IMR-90 (cell line): ENCODE data around the gene MS4A10. TPM values are rescaled to one million over a fixed set of nuclear protein-coding genes. Genes with fewer than 3 reads are reported as not detected.

ENCODE experiments used
- ATAC-seq: fragments of 200-7000 bp; cut with Tn5 transposase; 2 replicates; pipeline ENCODE4 v1.9.1; 2020; ENCODE audit warnings: low read depth, mild to moderate bottlenecking, moderate library complexity
- BruUV-seq: library from RNA; stranded (reverse); fragments of 400-500 nt; replicated peaks from 2 replicates; lab custom pipeline; 2021; lab: Mats Ljungman, UMichigan
- CTCF ChIA-PET: fragments of 300-600 bp; formaldehyde crosslinking; extraction: SDS; loops from one replicate; lab custom pipeline; 2021; ENCODE audit warnings: antibody characterized with exemption; lab: Yijun Ruan, JAX
- POLR2A ChIA-PET: fragments of 300-600 bp; sonication (Branson Sonifier 250); formaldehyde crosslinking; loops from one replicate; lab custom pipeline; 2022; ENCODE audit warnings: antibody characterized with exemption; ENCODE audit not compliant: unreplicated experiment; lab: Charles Lee
- DNase-seq: peaks from one replicate; pipeline ENCODE4 v3.0.0; 2013
- H2AFZ ChIP-seq: replicated peaks from 2 replicates; pipeline ENCODE3; 2013; ENCODE audit warnings: low read length, mild to moderate bottlenecking; ENCODE audit not compliant: poor library complexity
- H2AK5ac ChIP-seq: 2 replicates; pipeline ENCODE4 v1.6.1; 2013; ENCODE audit warnings: low read depth, low read length, inconsistent platforms
- H2AK9ac ChIP-seq: replicated peaks from 2 replicates; pipeline ENCODE3; 2013; ENCODE audit warnings: mild to moderate bottlenecking, low read depth, low read length, moderate library complexity; ENCODE audit not compliant: poor library complexity
- H2BK120ac ChIP-seq: 2 replicates; pipeline ENCODE4 v1.6.1; 2013; ENCODE audit warnings: low read depth, low read length, inconsistent platforms
- H2BK15ac ChIP-seq: 3 replicates; pipeline ENCODE4 v1.6.1; 2013; ENCODE audit warnings: low read depth, low read length, inconsistent platforms
- H2BK20ac ChIP-seq: 2 replicates; pipeline ENCODE4 v1.6.1; 2013; ENCODE audit warnings: low read depth, mild to moderate bottlenecking, inconsistent platforms, low read length, moderate library complexity
- H2BK5ac ChIP-seq: 2 replicates; pipeline ENCODE4 v1.6.1; 2013; ENCODE audit warnings: mild to moderate bottlenecking, low read depth, low read length, inconsistent platforms; ENCODE audit not compliant: poor library complexity, severe bottlenecking
- H3K14ac ChIP-seq: replicated peaks from 2 replicates; pipeline ENCODE4 v1.6.1; 2013; ENCODE audit warnings: low read depth, low read length, inconsistent platforms
- H3K18ac ChIP-seq: 2 replicates; pipeline ENCODE4 v1.6.1; 2013; ENCODE audit warnings: low read depth, low read length, control low read depth
- H3K23ac ChIP-seq: 2 replicates; pipeline ENCODE4 v1.6.1; 2013; ENCODE audit warnings: low read depth, low read length, inconsistent platforms
- H3K27ac ChIP-seq: 2 replicates; pipeline ENCODE4 v1.5.1; 2013; ENCODE audit warnings: mild to moderate bottlenecking, control low read depth, low read length; ENCODE audit not compliant: insufficient read depth
- H3K27me3 ChIP-seq: 2 replicates; pipeline ENCODE4 v1.6.1; 2013; ENCODE audit warnings: low read length; ENCODE audit not compliant: control insufficient read depth, insufficient read depth
- H3K36me3 ChIP-seq: 2 replicates; pipeline ENCODE4 v1.6.1; 2013; ENCODE audit warnings: low read length, mixed read lengths; ENCODE audit not compliant: control insufficient read depth, insufficient read depth
- H3K4ac ChIP-seq: 2 replicates; pipeline ENCODE4 v1.6.1; 2013; ENCODE audit warnings: low read depth, low read length, inconsistent platforms
- H3K4me1 ChIP-seq: 2 replicates; pipeline ENCODE4 v1.6.1; 2013; ENCODE audit warnings: low read length, mixed read lengths; ENCODE audit not compliant: control insufficient read depth, insufficient read depth
- H3K4me2 ChIP-seq: 2 replicates; pipeline ENCODE4 v1.6.1; 2013; ENCODE audit warnings: low read depth, mild to moderate bottlenecking, control low read depth, low read length, moderate library complexity
- H3K4me3 ChIP-seq: 2 replicates; pipeline ENCODE4 v1.5.1; 2013; ENCODE audit warnings: low read depth, mild to moderate bottlenecking, control low read depth, low read length, moderate library complexity; ENCODE audit not compliant: insufficient read depth
- H3K56ac ChIP-seq: 2 replicates; pipeline ENCODE4 v1.6.1; 2013; ENCODE audit warnings: low read length, inconsistent platforms; ENCODE audit not compliant: insufficient read depth; ENCODE audit errors: extremely low read depth
- H3K79me1 ChIP-seq, 2 experiments: 2 replicates each; pipeline ENCODE4 v1.6.1; 2013; ENCODE audit warnings: low read length in 2 of 2, inconsistent platforms in 1 of 2, low read depth in 1 of 2
- H3K9ac ChIP-seq: 2 replicates; pipeline ENCODE4 v1.6.1; 2013; ENCODE audit warnings: low read depth, low read length, control low read depth
- H3K9me1 ChIP-seq: 2 replicates; pipeline ENCODE4 v1.6.1; 2013; ENCODE audit warnings: low read length, inconsistent platforms; ENCODE audit not compliant: insufficient read depth
- H3K9me3 ChIP-seq: 2 replicates; pipeline ENCODE4 v1.6.1; 2013; ENCODE audit warnings: low read length; ENCODE audit not compliant: control insufficient read depth, insufficient read depth
- H4K20me1 ChIP-seq: 2 replicates; pipeline ENCODE4 v1.6.1; 2013; ENCODE audit warnings: low read length, inconsistent platforms; ENCODE audit not compliant: insufficient read depth
- H4K5ac ChIP-seq: 2 replicates; pipeline ENCODE4 v1.6.1; 2013; ENCODE audit warnings: mild to moderate bottlenecking, low read depth, low read length, control low read depth
- H4K8ac ChIP-seq, 2 experiments: 2 replicates each; pipeline ENCODE4 v1.6.1; 2013; ENCODE audit warnings: low read depth in 2 of 2, low read length in 2 of 2, control low read depth in 1 of 2, inconsistent platforms in 1 of 2
- H4K91ac ChIP-seq: 2 replicates; pipeline ENCODE4 v1.6.1; 2013; ENCODE audit warnings: low read depth, low read length, inconsistent platforms; ENCODE audit not compliant: insufficient read depth
- BHLHE40 ChIP-seq: fragments of 150-350 bp; IDR thresholded peaks from 2 replicates; pipeline ENCODE4 v1.6.1; 2016; ENCODE audit warnings: mild to moderate bottlenecking, low read depth, low read length
- CEBPB ChIP-seq: IDR thresholded peaks from 2 replicates; pipeline ENCODE4 v1.6.1; 2012; ENCODE audit warnings: low read depth, low read length, improper control_type of control experiment
- CHD1 ChIP-seq: IDR thresholded peaks from 2 replicates; pipeline ENCODE4 v1.6.1; 2012; ENCODE audit warnings: low read depth, low read length, improper control_type of control experiment
- FOS ChIP-seq: fragments of 150-350 bp; IDR thresholded peaks from 2 replicates; pipeline ENCODE4 v1.6.1; 2016; ENCODE audit warnings: low read depth, low read length
- MAFK ChIP-seq: IDR thresholded peaks from 2 replicates; pipeline ENCODE4 v1.6.1; 2012; ENCODE audit warnings: low read depth, low read length, improper control_type of control experiment
- MAZ ChIP-seq: IDR thresholded peaks from 2 replicates; pipeline ENCODE4 v1.6.1; 2012; ENCODE audit warnings: low read depth, mild to moderate bottlenecking, low read length, improper control_type of control experiment, moderate library complexity, borderline replicate concordance
- NFE2L2 ChIP-seq: fragments of 150-350 bp; IDR thresholded peaks from 2 replicates; pipeline ENCODE4 v1.6.1; 2016; ENCODE audit warnings: low read depth, mild to moderate bottlenecking, low read length
- RAD21 ChIP-seq: IDR thresholded peaks from 2 replicates; pipeline ENCODE4 v1.6.1; 2012; ENCODE audit warnings: low read length, improper control_type of control experiment
- RCOR1 ChIP-seq: IDR thresholded peaks from 2 replicates; pipeline ENCODE4 v1.6.1; 2012; ENCODE audit warnings: mild to moderate bottlenecking, low read length, improper control_type of control experiment; ENCODE audit not compliant: insufficient replicate concordance
- SMC3 ChIP-seq: fragments of 150-350 bp; IDR thresholded peaks from 2 replicates; pipeline ENCODE4 v1.6.1; 2016; ENCODE audit warnings: low read depth, mild to moderate bottlenecking, antibody characterized with exemption, low read length, moderate library complexity
- WGBS, 2 experiments: methylation state at CpG; one replicate each; pipeline versions ENCODE4 v1.1.5 to v1.1.7; 2013; ENCODE audit warnings: missing lambda C conversion rate in 2 of 2; ENCODE audit not compliant: insufficient read length in 1 of 2; ENCODE audit errors: extremely low coverage in 2 of 2; 5-methylcytosine and 5-hydroxymethylcytosine counted together
- dilution Hi-C: fragments of 300-500 bp; cut with HindIII; formaldehyde crosslinking; loops from one replicate; pipeline ENCODE4 v1.14.3; 2018; ENCODE audit warnings: low sequenced_read_pairs; ENCODE audit not compliant: unreplicated experiment
- in situ Hi-C: fragments of 300-500 bp; cut with MboI; formaldehyde crosslinking; loops from 3 replicates; pipeline ENCODE4 v1.14.3; 2019; ENCODE audit warnings: low sequenced_read_pairs, inconsistent platforms, mixed read lengths
- intact Hi-C: fragments of 100-400 bp; cut with micrococcal nuclease; formaldehyde crosslinking; loops from 2 replicates; pipeline ENCODE4 v1.10.0; 2022
- polyA plus RNA-seq, 3 experiments: library from polyadenylated mRNA; depleted of rRNA; stranded (reverse); fragments of >200 nt; gene quantifications; 2 replicates each; pipeline ENCODE4 v1.2.3, GENCODE V29; 2012; ENCODE audit warnings: low replicate concordance in 1 of 3
- total RNA-seq: library from RNA; depleted of rRNA; stranded (reverse); fragments of >200 nt; gene quantifications from 2 replicates; pipeline ENCODE4 v1.2.3, GENCODE V29; 2012
- TF ChIP-seq, protein P1 (sequence below): fragments of 150-350 bp; IDR thresholded peaks from 2 replicates; pipeline ENCODE4 v1.6.1; 2016; ENCODE audit warnings: low read depth, mild to moderate bottlenecking, low read length, moderate library complexity, borderline replicate concordance
- TF ChIP-seq, protein P2 (sequence below): fragments of 150-350 bp; IDR thresholded peaks from 2 replicates; pipeline ENCODE4 v1.6.1; 2017; ENCODE audit warnings: mild to moderate bottlenecking, antibody characterized with exemption, low read length, low read depth
- TF ChIP-seq, protein P3 (sequence below): conservative IDR thresholded peaks from 2 replicates; pipeline ENCODE4 v1.5.1; 2012; ENCODE audit warnings: mild to moderate bottlenecking, low read depth, low read length, improper control_type of control experiment

Gene MS4A10
- total and polyA plus RNA-seq, 2 of the 4 experiments (the other 2 are of a cell fraction) = not detected

GRCh38 chr11:60757231-60757800 lies 27.8 kb upstream of the MS4A10 start:
- Histone ChIP-seq H3K4ac (no peak overlapping the region), H3K4me3 (no peak overlapping the region), H4K20me1 (no peaks in the 10 kb centered on the region), H4K8ac (no peak overlapping the region), H2BK20ac (no peak overlapping the region), H3K27me3 (peaks cover 2% of the 10 kb centered on the region), H3K4me1 (no peaks in the 10 kb centered on the region), H2BK120ac (no peak overlapping the region), H3K27ac (no peak overlapping the region), H3K9ac (no peak overlapping the region), H2AK9ac (no peak overlapping the region), H3K36me3 (no peaks in the 10 kb centered on the region), H2AFZ (no peak overlapping the region), H3K14ac (no peak overlapping the region), H3K9me1 (no peaks in the 10 kb centered on the region), H4K91ac (no peak overlapping the region), H3K56ac (no peak overlapping the region), H3K4me2 (no peak overlapping the region), H3K23ac (no peak overlapping the region), H3K79me1 (no peaks in the 10 kb centered on the region), H2BK15ac (no peak overlapping the region), H4K5ac (no peak overlapping the region), H2BK5ac (no peak overlapping the region), H2AK5ac (no peak overlapping the region), H3K9me3 (no peaks in the 10 kb centered on the region), H3K18ac (no peak overlapping the region)
- BruUV-seq = no TSS peak
- ChIA-PET CTCF (interaction anchor here (0.6 kb wide), 2 partner anchors 10 to 18 kb away, joined by 3 to 9 read pairs; no protein-coding TSS in a partner anchor), POLR2A (no interaction called here)
- in situ Hi-C loops (no loop called here), intact Hi-C loops (no loop called here), dilution Hi-C loops (no loop called here)
- TF ChIP-seq, protein P1, sequence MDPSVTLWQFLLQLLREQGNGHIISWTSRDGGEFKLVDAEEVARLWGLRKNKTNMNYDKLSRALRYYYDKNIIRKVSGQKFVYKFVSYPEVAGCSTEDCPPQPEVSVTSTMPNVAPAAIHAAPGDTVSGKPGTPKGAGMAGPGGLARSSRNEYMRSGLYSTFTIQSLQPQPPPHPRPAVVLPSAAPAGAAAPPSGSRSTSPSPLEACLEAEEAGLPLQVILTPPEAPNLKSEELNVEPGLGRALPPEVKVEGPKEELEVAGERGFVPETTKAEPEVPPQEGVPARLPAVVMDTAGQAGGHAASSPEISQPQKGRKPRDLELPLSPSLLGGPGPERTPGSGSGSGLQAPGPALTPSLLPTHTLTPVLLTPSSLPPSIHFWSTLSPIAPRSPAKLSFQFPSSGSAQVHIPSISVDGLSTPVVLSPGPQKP = no peak
- TF ChIP-seq NFE2L2 (no peak), MAFK (no peak), FOS (no peak), CHD1 (no peak), RCOR1 (no peak), MAZ (no peak), RAD21 (no peak), CEBPB (no peak), BHLHE40 (no peak), SMC3 (no peak)
- TF ChIP-seq, protein P2, sequence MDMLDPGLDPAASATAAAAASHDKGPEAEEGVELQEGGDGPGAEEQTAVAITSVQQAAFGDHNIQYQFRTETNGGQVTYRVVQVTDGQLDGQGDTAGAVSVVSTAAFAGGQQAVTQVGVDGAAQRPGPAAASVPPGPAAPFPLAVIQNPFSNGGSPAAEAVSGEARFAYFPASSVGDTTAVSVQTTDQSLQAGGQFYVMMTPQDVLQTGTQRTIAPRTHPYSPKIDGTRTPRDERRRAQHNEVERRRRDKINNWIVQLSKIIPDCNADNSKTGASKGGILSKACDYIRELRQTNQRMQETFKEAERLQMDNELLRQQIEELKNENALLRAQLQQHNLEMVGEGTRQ = no peak
- TF ChIP-seq, protein P3, sequence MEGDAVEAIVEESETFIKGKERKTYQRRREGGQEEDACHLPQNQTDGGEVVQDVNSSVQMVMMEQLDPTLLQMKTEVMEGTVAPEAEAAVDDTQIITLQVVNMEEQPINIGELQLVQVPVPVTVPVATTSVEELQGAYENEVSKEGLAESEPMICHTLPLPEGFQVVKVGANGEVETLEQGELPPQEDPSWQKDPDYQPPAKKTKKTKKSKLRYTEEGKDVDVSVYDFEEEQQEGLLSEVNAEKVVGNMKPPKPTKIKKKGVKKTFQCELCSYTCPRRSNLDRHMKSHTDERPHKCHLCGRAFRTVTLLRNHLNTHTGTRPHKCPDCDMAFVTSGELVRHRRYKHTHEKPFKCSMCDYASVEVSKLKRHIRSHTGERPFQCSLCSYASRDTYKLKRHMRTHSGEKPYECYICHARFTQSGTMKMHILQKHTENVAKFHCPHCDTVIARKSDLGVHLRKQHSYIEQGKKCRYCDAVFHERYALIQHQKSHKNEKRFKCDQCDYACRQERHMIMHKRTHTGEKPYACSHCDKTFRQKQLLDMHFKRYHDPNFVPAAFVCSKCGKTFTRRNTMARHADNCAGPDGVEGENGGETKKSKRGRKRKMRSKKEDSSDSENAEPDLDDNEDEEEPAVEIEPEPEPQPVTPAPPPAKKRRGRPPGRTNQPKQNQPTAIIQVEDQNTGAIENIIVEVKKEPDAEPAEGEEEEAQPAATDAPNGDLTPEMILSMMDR = no peak
- 75% methylated on average over 8 of the region's 19 CpGs; no CpG with 5 or more reads in 1 of the 2 experiments for WGBS, 2 experiments
- no peak for DNase-seq
- ATAC-seq = no peak
